CD4-positive, CD25-positive, alpha-beta regulatory T cell (primary cell): Measurements from ENCODE around the gene KANSL3. TPM values are rescaled to one million over a fixed set of nuclear protein-coding genes. Genes with fewer than 3 reads are reported as not detected.

Source experiments
- ATAC-seq, 2 donors: fragments of 150-1000 bp; cut with Tn5 transposase; one replicate each; pipeline ENCODE4 v1.10.0; 2021; ENCODE audit warnings: low read depth in 2 of 2, moderate number of reproducible peaks in 2 of 2, moderate library complexity in 1 of 2
- DNase-seq, 3 donors: peaks; one replicate each; pipeline versions ENCODE4 v3.0.0 to v3.0.0-alpha.2; 2012 to 2022; ENCODE audit warnings: mixed read lengths in 1 of 3
- H3K27ac ChIP-seq: one replicate; pipeline ENCODE4 v1.7.0; 2013; ENCODE audit warnings: mild to moderate bottlenecking, low read length; ENCODE audit not compliant: insufficient read depth, poor library complexity, severe bottlenecking
- H3K27me3 ChIP-seq: one replicate; pipeline ENCODE4 v1.7.0; 2013; ENCODE audit warnings: low read length; ENCODE audit not compliant: control insufficient read depth, insufficient read depth
- H3K36me3 ChIP-seq: one replicate; pipeline ENCODE4 v1.7.0; 2013; ENCODE audit warnings: mild to moderate bottlenecking, low read length, moderate library complexity; ENCODE audit not compliant: control insufficient read depth, insufficient read depth
- H3K4me1 ChIP-seq: 2 replicates; pipeline ENCODE4 v1.7.0; 2013; ENCODE audit warnings: mild to moderate bottlenecking, low read length; ENCODE audit not compliant: insufficient read depth, control insufficient read depth, poor library complexity, severe bottlenecking
- H3K4me3 ChIP-seq: one replicate; pipeline ENCODE4 v1.7.0; 2013; ENCODE audit warnings: low read depth, mild to moderate bottlenecking, low read length, moderate library complexity
- H3K9me3 ChIP-seq, 2 experiments: 1 replicate in 1 of 2; 2 replicates in 1 of 2; pipeline ENCODE4 v1.7.0; 2013; ENCODE audit warnings: low read length in 2 of 2, mild to moderate bottlenecking in 1 of 2, moderate library complexity in 1 of 2; ENCODE audit not compliant: control insufficient read depth in 2 of 2
- H3K27ac Mint-ChIP-seq, 3 donors: one replicate each; pipeline ENCODE4 v1.8.0; 2020 to 2022; ENCODE audit warnings: mild to moderate bottlenecking in 3 of 3, mixed read lengths in 3 of 3, moderate library complexity in 2 of 3
- H3K27me3 Mint-ChIP-seq: one replicate; pipeline ENCODE4 v1.8.0; 2022; ENCODE audit warnings: mild to moderate bottlenecking, mixed read lengths
- H3K36me3 Mint-ChIP-seq: one replicate; pipeline ENCODE4 v1.8.0; 2020; ENCODE audit warnings: mixed read lengths
- H3K4me1 Mint-ChIP-seq, 4 donors: one replicate each; pipeline ENCODE4 v1.8.0; 2020 to 2022; ENCODE audit warnings: mixed read lengths in 4 of 4, mild to moderate bottlenecking in 1 of 4
- H3K4me3 Mint-ChIP-seq, 4 donors: one replicate each; pipeline ENCODE4 v1.8.0; 2020 to 2022; ENCODE audit warnings: mild to moderate bottlenecking in 4 of 4, mixed read lengths in 4 of 4, moderate library complexity in 3 of 4
- H3K9me3 Mint-ChIP-seq, 7 donors: one replicate each; pipeline ENCODE4 v1.8.0; 2020 to 2022; ENCODE audit warnings: mixed read lengths in 7 of 7, mild to moderate bottlenecking in 3 of 7, moderate library complexity in 2 of 7
- polyA plus RNA-seq, 4 donors: library from polyadenylated mRNA; unstranded; fragments of 300-500 nt; fragmentation: Illumina TruSeq; gene quantifications; one replicate each; pipeline ENCODE4 v1.2.3, GENCODE V29; 2021
- total RNA-seq: library from RNA; stranded (reverse); gene quantifications from one replicate; pipeline ENCODE4 v1.2.3, GENCODE V29; 2022

Gene KANSL3
- total and polyA plus RNA-seq, 5 donors from 2014 or later: 11.2 to 55.6 (median 13.8) TPM

GRCh38 chr2:96549967-96550786, 87.9 kb downstream of the KANSL3 start:
- Histone ChIP-seq H3K27me3 (no peaks in the 10 kb centered on the region), H3K36me3 (peaks cover 54% of the 10 kb centered on the region), H3K9me3 (no peaks in the 10 kb centered on the region), H3K4me1 (peaks cover 36% of the 10 kb centered on the region), H3K27ac (no peak overlapping the region), H3K4me3 (no peak overlapping the region)
- Mint-ChIP-seq H3K4me1 (peaks cover 6 to 50% (median 21%) of the 10 kb centered on the region in 4 donors), H3K4me3 (peak overlapping the region in 1 of 4 donors; percentile 25), H3K27me3 (no peaks in the 10 kb centered on the region), H3K9me3 (no peaks in the 10 kb centered on the region), H3K36me3 (peaks cover 5% of the 10 kb centered on the region), H3K27ac (no peak overlapping the region)
- DNase-seq (no peak), ATAC-seq (no peak)

- peaks cover 59% of the 10 kb centered on the region for H3K36me3 ChIP-seq
- no peak overlapping the region for H3K4me3 ChIP-seq
- Mint-ChIP-seq H3K4me3 (peak overlapping the region in 1 of 4 donors; percentile 25), H3K4me1 (peaks cover 11 to 50% (median 27%) of the 10 kb centered on the region in 4 donors), H3K36me3 (peaks cover 10% of the 10 kb centered on the region), H3K9me3 (no peaks in the 10 kb centered on the region), H3K27ac (peak overlapping the region in 1 of 3 donors; percentile 20), H3K27me3 (no peaks in the 10 kb centered on the region)
- H3K9me3 ChIP-seq: no peaks in the 10 kb centered on the region
- ATAC-seq (no peak), DNase-seq (no peak)
- peaks cover 39% of the 10 kb centered on the region for H3K4me1 ChIP-seq
- no peaks in the 10 kb centered on the region for H3K27me3 ChIP-seq
- H3K27ac ChIP-seq: peak overlapping the region; percentile 33
Observed at GRCh38 chr2:96549466-96549785, 88.7 kb downstream of the KANSL3 start.

GRCh38 chr2:96548558-96549465, 89.3 kb downstream of the KANSL3 start:
- Mint-ChIP-seq H3K36me3 (peaks cover 14% of the 10 kb centered on the region), H3K9me3 (no peaks in the 10 kb centered on the region), H3K27ac (peak overlapping the region in 1 of 3 donors; percentile 20), H3K4me3 (no peak overlapping the region), H3K4me1 (peaks cover 17 to 50% (median 33%) of the 10 kb centered on the region in 4 donors), H3K27me3 (no peaks in the 10 kb centered on the region)
- peaks cover 39% of the 10 kb centered on the region for H3K4me1 ChIP-seq
- no peaks in the 10 kb centered on the region for H3K27me3 ChIP-seq
- peak overlapping the region; percentile 33 for H3K27ac ChIP-seq
- DNase-seq (no peak), ATAC-seq (no peak)
- peaks cover 64% of the 10 kb centered on the region for H3K36me3 ChIP-seq
- no peaks in the 10 kb centered on the region for H3K9me3 ChIP-seq
- H3K4me3 ChIP-seq: no peak overlapping the region

- Histone ChIP-seq H3K27ac (no peak overlapping the region), H3K9me3 (no peaks in the 10 kb centered on the region), H3K27me3 (no peaks in the 10 kb centered on the region), H3K4me3 (no peak overlapping the region), H3K36me3 (peaks cover 69% of the 10 kb centered on the region), H3K4me1 (peaks cover 41% of the 10 kb centered on the region)
- Mint-ChIP-seq H3K4me3 (peak overlapping the region in 1 of 4 donors; percentile 66), H3K9me3 (no peaks in the 10 kb centered on the region), H3K36me3 (peaks cover 20% of the 10 kb centered on the region), H3K27me3 (no peaks in the 10 kb centered on the region), H3K4me1 (peaks cover 23 to 52% (median 39%) of the 10 kb centered on the region in 4 donors), H3K27ac (peak overlapping the region in 2 of 3 donors; percentile 85 to 93)
- no peak for DNase-seq
- ATAC-seq: no peak
Observed at GRCh38 chr2:96547731-96548171, 90.4 kb downstream of the KANSL3 start.

- peaks cover 68% of the 10 kb centered on the region for H3K36me3 ChIP-seq
- peaks cover 23 to 57% (median 43%) of the 10 kb centered on the region in 4 donors for H3K4me1 Mint-ChIP-seq
Observed at GRCh38 chr2:96547203-96547641, 90.9 kb downstream of the KANSL3 start.

GRCh38 chr2:96546797-96547196, 91.3 kb downstream of the KANSL3 start:
- Mint-ChIP-seq H3K4me1 (peaks cover 23 to 61% (median 43%) of the 10 kb centered on the region in 4 donors), H3K27ac (peak overlapping the region in 2 of 3 donors; percentile 59 to 93), H3K4me3 (peak overlapping the region in 2 of 4 donors; percentile 44 to 84), H3K27me3 (no peaks in the 10 kb centered on the region), H3K36me3 (peaks cover 24% of the 10 kb centered on the region), H3K9me3 (no peaks in the 10 kb centered on the region)
- Histone ChIP-seq H3K4me3 (no peak overlapping the region), H3K4me1 (peaks cover 51% of the 10 kb centered on the region), H3K27me3 (no peaks in the 10 kb centered on the region), H3K36me3 (peaks cover 68% of the 10 kb centered on the region), H3K9me3 (no peaks in the 10 kb centered on the region), H3K27ac (peak overlapping the region; percentile 21)
- ATAC-seq (no peak), DNase-seq (no peak)

More at GRCh38 chr2:96547203-96547641, 90.9 kb downstream of the KANSL3 start:
- Histone ChIP-seq H3K27me3 (no peaks in the 10 kb centered on the region), H3K27ac (no peak overlapping the region), H3K4me3 (no peak overlapping the region), H3K4me1 (peaks cover 46% of the 10 kb centered on the region), H3K9me3 (no peaks in the 10 kb centered on the region)
- no peaks in the 10 kb centered on the region for H3K27me3 Mint-ChIP-seq
- H3K27ac Mint-ChIP-seq: peak overlapping the region; percentile 51 to 93 (median 85)
- DNase-seq (no peak), ATAC-seq (no peak)
- H3K36me3 Mint-ChIP-seq: peaks cover 24% of the 10 kb centered on the region
- peak overlapping the region in 1 of 4 donors; percentile 66 for H3K4me3 Mint-ChIP-seq
- no peaks in the 10 kb centered on the region for H3K9me3 Mint-ChIP-seq

- DNase-seq (no peak), ATAC-seq (no peak)
- H3K4me3 Mint-ChIP-seq: peak overlapping the region in 3 of 4 donors; percentile 21 to 84 (median 64)
- H3K27ac Mint-ChIP-seq: peak overlapping the region; percentile 59 to 93 (median 87)
- no peaks in the 10 kb centered on the region for H3K27me3 Mint-ChIP-seq
- Histone ChIP-seq H3K4me3 (peak overlapping the region; percentile 19), H3K9me3 (no peaks in the 10 kb centered on the region), H3K27me3 (no peaks in the 10 kb centered on the region), H3K4me1 (peaks cover 55% of the 10 kb centered on the region), H3K36me3 (peaks cover 68% of the 10 kb centered on the region), H3K27ac (peak overlapping the region; percentile 21)
- H3K4me1 Mint-ChIP-seq: peaks cover 23 to 66% (median 47%) of the 10 kb centered on the region in 4 donors
- H3K36me3 Mint-ChIP-seq: peaks cover 27% of the 10 kb centered on the region
- no peaks in the 10 kb centered on the region for H3K9me3 Mint-ChIP-seq
Observed at GRCh38 chr2:96546321-96546720, 91.8 kb downstream of the KANSL3 start.
